Activated naive CD4-positive, alpha-beta T cell treated with anti-CD3 and anti-CD28 coated beads, Interleukin-2, amount 50 U/mL, for 24 hours (primary cell): ENCODE data around the gene C3.
A peak's percentile ranks its signal among the peaks of the same experiment; 100 is the strongest.
"Not testable (repeated sequence)": the region's sequence is repeated elsewhere in the genome, so short reads cannot be mapped to it uniquely, and the experiment has no call there.

Experiments
- H3K27ac Mint-ChIP-seq: one replicate; pipeline ENCODE4 v1.8.0; 2021; ENCODE audit warnings: mild to moderate bottlenecking, mixed read lengths
- H3K27me3 Mint-ChIP-seq: one replicate; pipeline ENCODE4 v1.8.0; 2021; ENCODE audit warnings: mixed read lengths
- H3K36me3 Mint-ChIP-seq: one replicate; pipeline ENCODE4 v1.8.0; 2021; ENCODE audit warnings: mixed read lengths
- H3K4me1 Mint-ChIP-seq: one replicate; pipeline ENCODE4 v1.8.0; 2021; ENCODE audit warnings: mixed read lengths
- H3K4me3 Mint-ChIP-seq: one replicate; pipeline ENCODE4 v1.8.0; 2021; ENCODE audit warnings: mild to moderate bottlenecking, mixed read lengths
- H3K9me3 Mint-ChIP-seq: one replicate; pipeline ENCODE4 v1.8.0; 2021; ENCODE audit warnings: mixed read lengths

The C3 gene

DNA sequence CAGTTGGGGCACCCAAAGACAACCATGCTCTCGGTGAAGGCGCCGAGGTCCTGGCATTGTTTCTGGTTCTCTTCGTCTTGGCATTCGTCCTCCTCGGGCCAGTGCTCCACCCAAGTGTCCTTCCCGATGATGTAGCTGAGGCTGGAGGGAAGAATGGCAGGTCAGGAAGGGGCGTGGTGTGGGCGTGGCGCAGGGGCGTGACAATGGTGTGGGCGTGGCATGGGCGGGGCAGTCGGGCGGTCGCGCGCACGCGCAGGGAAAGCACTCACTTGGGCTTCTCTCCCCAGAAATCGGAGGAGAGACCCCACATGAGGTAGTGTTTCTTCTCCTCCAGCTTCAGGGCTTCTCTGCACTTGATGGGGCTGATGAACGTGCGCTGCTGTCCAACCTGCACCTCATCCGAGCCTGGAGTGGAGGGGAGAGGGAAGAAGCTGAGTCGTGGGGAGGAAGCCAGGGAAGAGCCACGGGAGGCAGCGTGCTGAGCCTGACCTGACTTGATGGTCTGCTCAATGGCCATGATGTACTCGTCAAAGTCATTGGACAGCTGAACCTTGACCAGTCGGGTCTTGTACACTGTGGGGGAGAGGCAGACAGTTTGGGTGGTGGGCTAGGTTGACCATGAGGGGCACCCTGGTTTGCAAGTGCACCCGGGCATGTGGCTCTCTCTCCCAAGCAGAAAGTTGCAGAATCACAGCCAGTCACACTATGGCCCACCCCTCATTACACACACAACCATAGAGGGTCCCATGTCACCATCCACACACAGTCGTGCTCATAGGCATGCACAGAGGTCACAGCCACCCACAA lies 42.4 kb downstream of the C3 start:
- no peaks in the 10 kb centered on the region for H3K36me3 Mint-ChIP-seq
- H3K4me3 Mint-ChIP-seq: peak overlapping the region; percentile 60
- H3K4me1 Mint-ChIP-seq: peaks cover 59% of the 10 kb centered on the region
- peak overlapping the region; percentile 92 for H3K27ac Mint-ChIP-seq
- no peaks in the 10 kb centered on the region for H3K27me3 Mint-ChIP-seq
- H3K9me3 Mint-ChIP-seq: no peaks in the 10 kb centered on the region

DNA sequence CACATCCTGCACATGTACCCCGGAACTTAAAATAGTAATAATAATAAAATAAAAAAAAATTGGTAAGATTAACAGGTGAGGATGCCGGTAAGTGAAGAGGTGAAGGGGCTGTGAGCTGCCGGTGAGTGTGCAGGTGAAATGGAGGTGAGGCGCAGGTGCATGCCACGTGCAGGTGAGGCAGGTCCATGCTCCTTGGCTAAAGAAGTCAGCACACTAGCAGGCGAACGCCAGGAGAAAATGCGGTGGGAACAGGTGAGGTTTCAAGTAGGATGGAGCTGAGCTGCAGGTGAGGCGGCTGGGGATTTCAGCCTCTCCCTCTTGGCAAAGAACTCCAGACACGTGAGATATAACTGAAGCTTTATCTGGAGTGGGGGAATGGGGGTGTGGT lies 43.0 kb downstream of the C3 start:
- no peaks in the 10 kb centered on the region for H3K36me3 Mint-ChIP-seq
- H3K27me3 Mint-ChIP-seq: no peaks in the 10 kb centered on the region
- H3K27ac Mint-ChIP-seq: peak overlapping the region; percentile 92
- peaks cover 63% of the 10 kb centered on the region for H3K4me1 Mint-ChIP-seq
- peak overlapping the region; percentile 60 for H3K4me3 Mint-ChIP-seq
- no peaks in the 10 kb centered on the region for H3K9me3 Mint-ChIP-seq

GRCh38 chr19:6676288-6676687 lies 44.2 kb downstream of the C3 start:
- Mint-ChIP-seq H3K27ac (no peak overlapping the region), H3K4me3 (peak overlapping the region; percentile 19), H3K9me3 (no peaks in the 10 kb centered on the region), H3K4me1 (peaks cover 72% of the 10 kb centered on the region), H3K27me3 (no peaks in the 10 kb centered on the region), H3K36me3 (no peaks in the 10 kb centered on the region)

DNA sequence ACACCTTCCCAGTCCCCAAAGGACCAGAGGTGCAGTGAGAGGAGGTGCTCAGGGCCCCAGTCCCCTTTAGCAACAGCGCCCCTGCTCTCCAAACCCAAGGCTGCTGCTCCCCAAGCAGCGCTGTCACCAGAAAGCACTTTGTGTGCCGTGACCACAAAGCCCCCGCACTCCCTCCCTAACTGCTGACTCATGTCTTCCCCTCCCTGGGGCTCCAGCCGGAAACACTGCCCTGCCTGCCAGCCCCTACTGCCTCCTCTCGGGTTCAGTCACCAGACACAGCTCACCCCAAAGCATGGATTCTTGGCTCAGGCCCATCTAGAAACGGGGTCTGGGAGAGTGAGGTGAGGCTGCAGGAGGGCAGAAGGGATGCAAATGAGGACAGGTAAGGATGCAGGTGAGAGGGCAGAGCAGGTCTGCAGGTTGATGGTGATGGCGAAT lies 45.6 kb downstream of the C3 start:
- Mint-ChIP-seq H3K36me3 (peaks cover 3% of the 10 kb centered on the region), H3K27ac (peak overlapping the region; percentile 100), H3K4me1 (peaks cover 76% of the 10 kb centered on the region), H3K4me3 (peak overlapping the region; percentile 85), H3K27me3 (no peaks in the 10 kb centered on the region), H3K9me3 (no peaks in the 10 kb centered on the region)

GRCh38 chr19:6674408-6674807 lies 46.0 kb downstream of the C3 start:
- Mint-ChIP-seq H3K27ac (peak overlapping the region; percentile 100), H3K4me1 (peaks cover 72% of the 10 kb centered on the region), H3K4me3 (peak overlapping the region; percentile 85)
- H3K27me3 Mint-ChIP-seq, H3K36me3 Mint-ChIP-seq, H3K9me3 Mint-ChIP-seq: not testable (repeated sequence)

DNA sequence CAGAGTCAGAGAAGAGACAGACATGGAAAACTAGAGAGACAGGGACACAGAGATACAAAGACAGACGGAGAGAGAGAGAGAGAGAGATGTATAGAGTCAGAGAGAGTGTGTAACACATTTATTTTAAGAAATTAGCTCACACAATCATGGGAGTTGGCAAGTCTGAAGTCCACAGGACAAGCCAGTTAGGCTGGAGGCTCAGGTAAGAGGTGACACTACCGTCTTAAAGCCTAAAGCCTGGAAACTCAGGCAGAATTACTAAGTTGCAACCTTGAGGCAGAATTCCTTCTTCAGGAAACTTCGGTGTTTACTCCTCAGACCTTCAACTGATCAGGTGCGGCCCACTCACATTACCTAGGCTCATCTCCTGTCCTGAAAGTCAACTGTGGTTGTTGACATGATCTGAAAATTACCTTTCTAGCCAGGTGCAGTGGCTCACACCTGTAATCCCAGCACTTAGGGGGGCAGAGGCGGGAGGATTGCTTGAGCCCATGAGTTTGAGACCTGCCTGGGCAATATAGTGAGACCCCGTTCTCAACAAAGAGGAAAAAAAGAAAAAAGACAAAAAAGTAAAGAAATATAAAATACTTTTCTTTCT lies 47.7 kb downstream of the C3 start:
- no peaks in the 10 kb centered on the region for H3K9me3 Mint-ChIP-seq
- H3K36me3 Mint-ChIP-seq: peaks cover 11% of the 10 kb centered on the region
- no peaks in the 10 kb centered on the region for H3K27me3 Mint-ChIP-seq
- peak overlapping the region; percentile 95 for H3K27ac Mint-ChIP-seq
- peaks cover 57% of the 10 kb centered on the region for H3K4me1 Mint-ChIP-seq
- peak overlapping the region; percentile 16 for H3K4me3 Mint-ChIP-seq

- Mint-ChIP-seq H3K4me3 (no peak overlapping the region), H3K4me1 (peaks cover 51% of the 10 kb centered on the region), H3K27ac (peak overlapping the region; percentile 85), H3K36me3 (peaks cover 11% of the 10 kb centered on the region), H3K27me3 (no peaks in the 10 kb centered on the region), H3K9me3 (no peaks in the 10 kb centered on the region)
Observed at GRCh38 chr19:6671960-6672359, 48.5 kb downstream of the C3 start.

DNA sequence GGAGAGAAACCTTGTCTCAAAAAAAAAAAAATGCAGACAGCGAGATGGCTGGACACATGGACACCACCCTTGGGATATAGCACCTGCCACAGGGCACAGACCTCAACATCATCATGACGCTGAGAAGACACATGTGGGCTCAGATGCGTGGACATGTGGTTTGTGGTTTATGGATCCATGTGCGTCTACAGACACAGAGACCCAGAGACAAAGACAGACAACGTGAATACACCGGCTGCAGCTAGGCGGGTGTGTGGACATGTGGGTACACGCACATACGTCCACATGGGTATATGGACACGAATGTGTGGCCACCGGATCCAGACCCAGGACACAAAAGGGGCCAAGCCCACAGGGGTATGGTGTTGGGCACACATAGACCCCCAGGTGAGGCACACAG lies 51.8 kb downstream of the C3 start:
- no peaks in the 10 kb centered on the region for H3K27me3 Mint-ChIP-seq
- peak overlapping the region; percentile 98 for H3K27ac Mint-ChIP-seq
- H3K4me3 Mint-ChIP-seq: peak overlapping the region; percentile 99
- H3K4me1 Mint-ChIP-seq: peaks cover 31% of the 10 kb centered on the region
- H3K36me3 Mint-ChIP-seq: peaks cover 16% of the 10 kb centered on the region
- no peaks in the 10 kb centered on the region for H3K9me3 Mint-ChIP-seq

GRCh38 chr19:6667114-6667627 lies 53.3 kb downstream of the C3 start:
- peak overlapping the region; percentile 85 for H3K27ac Mint-ChIP-seq
- peak overlapping the region; percentile 99 for H3K4me3 Mint-ChIP-seq
- peaks cover 24% of the 10 kb centered on the region for H3K4me1 Mint-ChIP-seq
- H3K27me3 Mint-ChIP-seq: no peaks in the 10 kb centered on the region
- H3K9me3 Mint-ChIP-seq: no peaks in the 10 kb centered on the region
- peaks cover 19% of the 10 kb centered on the region for H3K36me3 Mint-ChIP-seq

- no peaks in the 10 kb centered on the region for H3K9me3 Mint-ChIP-seq
- no peaks in the 10 kb centered on the region for H3K27me3 Mint-ChIP-seq
- H3K27ac Mint-ChIP-seq: peak overlapping the region; percentile 68
- peaks cover 22% of the 10 kb centered on the region for H3K36me3 Mint-ChIP-seq
- H3K4me3 Mint-ChIP-seq: no peak overlapping the region
- peaks cover 8% of the 10 kb centered on the region for H3K4me1 Mint-ChIP-seq
Observed at GRCh38 chr19:6664916-6665315, 55.5 kb downstream of the C3 start.

GRCh38 chr19:6663236-6664201 lies 56.9 kb downstream of the C3 start:
- Mint-ChIP-seq H3K4me1 (peaks cover 15% of the 10 kb centered on the region), H3K4me3 (no peak overlapping the region), H3K27me3 (no peaks in the 10 kb centered on the region), H3K27ac (no peak overlapping the region), H3K9me3 (no peaks in the 10 kb centered on the region), H3K36me3 (peaks cover 18% of the 10 kb centered on the region)

DNA sequence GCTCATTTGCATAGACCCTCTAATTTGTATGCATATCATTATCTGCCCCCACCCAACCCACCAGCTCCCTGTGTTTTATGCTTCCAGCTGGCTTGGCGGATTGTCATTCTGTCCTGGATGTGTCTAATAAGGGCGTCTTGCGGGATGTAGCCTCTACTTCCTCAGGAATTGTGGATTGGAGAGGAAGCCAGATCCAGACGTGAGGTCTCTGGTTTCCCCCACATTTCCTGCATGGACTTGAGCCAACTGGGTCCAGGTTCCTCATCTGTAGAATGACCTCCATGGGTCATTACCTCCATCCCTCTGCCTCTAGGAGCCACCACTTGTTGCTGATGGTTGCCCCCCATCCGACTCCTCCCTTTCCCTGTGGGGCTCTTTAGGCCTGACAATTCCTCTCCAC lies 57.7 kb downstream of the C3 start:
- H3K27ac Mint-ChIP-seq: peak overlapping the region; percentile 77
- H3K36me3 Mint-ChIP-seq: peaks cover 22% of the 10 kb centered on the region
- H3K27me3 Mint-ChIP-seq: no peaks in the 10 kb centered on the region
- peaks cover 18% of the 10 kb centered on the region for H3K4me1 Mint-ChIP-seq
- peak overlapping the region; percentile 49 for H3K4me3 Mint-ChIP-seq
- H3K9me3 Mint-ChIP-seq: no peaks in the 10 kb centered on the region

DNA sequence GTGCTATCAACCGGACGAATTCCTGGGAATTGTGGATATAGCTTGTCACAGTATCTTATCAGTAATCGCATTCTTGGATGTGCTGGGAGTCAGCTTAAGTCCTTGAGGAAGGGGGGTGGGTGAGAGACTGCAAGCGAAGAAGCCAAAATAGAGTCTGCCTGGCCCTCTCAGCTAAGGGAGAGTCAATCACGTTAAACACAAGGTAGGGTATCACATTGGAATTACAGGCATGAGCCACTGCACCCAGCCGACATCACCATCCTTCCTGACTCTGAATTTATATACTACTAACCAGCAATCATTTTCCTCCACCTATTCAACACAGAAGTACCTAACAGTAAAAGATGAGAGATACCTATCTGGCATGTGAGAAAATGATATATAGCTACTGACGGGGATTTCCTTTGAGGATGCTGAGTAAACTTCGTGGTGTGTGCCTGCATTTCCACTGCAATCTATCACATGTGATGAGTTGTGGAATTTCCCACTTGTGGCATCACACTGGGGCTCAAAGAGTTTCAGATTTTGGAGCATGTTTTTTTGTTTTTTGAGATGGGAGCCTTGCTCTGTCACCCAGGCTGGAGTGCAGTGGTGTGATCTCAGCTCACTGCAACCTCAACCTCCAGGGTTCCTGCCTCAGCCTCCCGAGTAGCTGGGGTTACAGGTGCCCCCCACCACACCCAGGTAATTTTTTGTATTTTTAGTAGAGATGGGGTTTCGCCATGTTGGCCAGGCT lies 58.8 kb downstream of the C3 start:
- H3K4me3 Mint-ChIP-seq: peak overlapping the region; percentile 77
- H3K27me3 Mint-ChIP-seq, H3K9me3 Mint-ChIP-seq: not testable (repeated sequence)
- peak overlapping the region; percentile 87 for H3K27ac Mint-ChIP-seq
- H3K4me1 Mint-ChIP-seq: peaks cover 18% of the 10 kb centered on the region
- H3K36me3 Mint-ChIP-seq: peaks cover 22% of the 10 kb centered on the region

GRCh38 chr19:6660930-6661329 lies 59.5 kb downstream of the C3 start:
- Mint-ChIP-seq H3K4me1 (peaks cover 20% of the 10 kb centered on the region), H3K36me3 (peaks cover 22% of the 10 kb centered on the region), H3K4me3 (peak overlapping the region; percentile 77), H3K27ac (peak overlapping the region; percentile 87), H3K9me3 (no peaks in the 10 kb centered on the region), H3K27me3 (no peaks in the 10 kb centered on the region)

GRCh38 chr19:6656390-6656789 lies 64.1 kb downstream of the C3 start:
- Mint-ChIP-seq H3K4me1 (peaks cover 45% of the 10 kb centered on the region), H3K36me3 (peaks cover 14% of the 10 kb centered on the region)
- H3K9me3 Mint-ChIP-seq, H3K27me3 Mint-ChIP-seq, H3K27ac Mint-ChIP-seq, H3K4me3 Mint-ChIP-seq: not testable (repeated sequence)
